Epithelial cell of esophagus (primary cell): Measurements from ENCODE around the gene HSF2BP.

ENCODE experiments used
- DNase-seq: peaks from one replicate; pipeline ENCODE4 v3.0.0; 2010; ENCODE audit warnings: low read depth
- H3K4me3 ChIP-seq: 2 replicates; pipeline ENCODE4 v1.5.1; 2011; ENCODE audit warnings: mild to moderate bottlenecking, low read length, control low read depth
- CTCF ChIP-seq: IDR thresholded peaks from 2 replicates; pipeline ENCODE4 v1.5.1; 2011; ENCODE audit warnings: low read depth, mild to moderate bottlenecking, low read length, control low read depth, inconsistent platforms; ENCODE audit not compliant: insufficient read depth; ENCODE audit errors: missing control alignments

HSF2BP gene

GRCh38 chr21:43662286-43662685 lies 3.0 kb upstream of the HSF2BP start:
- DNase-seq = no peak
- no peak for TF ChIP-seq CTCF
- no peak overlapping the region for H3K4me3 ChIP-seq

- TF ChIP-seq CTCF = no peak
- no peak for DNase-seq
- H3K4me3 ChIP-seq = peak overlapping the region; percentile 40
These were observed 536 bp downstream of the HSF2BP start for GRCh38 chr21:43658769-43659135.

- DNase-seq = no peak
- no peak for TF ChIP-seq CTCF
These were observed 1.1 kb downstream of the HSF2BP start for GRCh38 chr21:43658088-43658741.

GRCh38 chr21:43657355-43658087 lies 1.8 kb downstream of the HSF2BP start:
- no peak overlapping the region for H3K4me3 ChIP-seq
- no peak for TF ChIP-seq CTCF
- DNase-seq = no peak

More at GRCh38 chr21:43658088-43658741, 1.1 kb downstream of the HSF2BP start:
- no peak overlapping the region for H3K4me3 ChIP-seq

- H3K4me3 ChIP-seq = no peak overlapping the region
- no peak for TF ChIP-seq CTCF
- DNase-seq = peak; percentile 67
These were observed 4.3 kb downstream of the HSF2BP start for GRCh38 chr21:43654806-43655489.

- no peak for DNase-seq
- H3K4me3 ChIP-seq = no peak overlapping the region
- TF ChIP-seq CTCF = no peak
These were observed 5.7 kb downstream of the HSF2BP start for GRCh38 chr21:43653626-43654025.
